Activated CD8-positive, alpha-beta memory T cell treated with anti-CD3 and anti-CD28 coated beads for 24 hours (primary cell): ENCODE data around the gene SH3PXD2A.

ENCODE experiments used
- DNase-seq: peaks from one replicate; pipeline ENCODE4 v3.0.0-alpha.2; 2020

The SH3PXD2A gene

DNA sequence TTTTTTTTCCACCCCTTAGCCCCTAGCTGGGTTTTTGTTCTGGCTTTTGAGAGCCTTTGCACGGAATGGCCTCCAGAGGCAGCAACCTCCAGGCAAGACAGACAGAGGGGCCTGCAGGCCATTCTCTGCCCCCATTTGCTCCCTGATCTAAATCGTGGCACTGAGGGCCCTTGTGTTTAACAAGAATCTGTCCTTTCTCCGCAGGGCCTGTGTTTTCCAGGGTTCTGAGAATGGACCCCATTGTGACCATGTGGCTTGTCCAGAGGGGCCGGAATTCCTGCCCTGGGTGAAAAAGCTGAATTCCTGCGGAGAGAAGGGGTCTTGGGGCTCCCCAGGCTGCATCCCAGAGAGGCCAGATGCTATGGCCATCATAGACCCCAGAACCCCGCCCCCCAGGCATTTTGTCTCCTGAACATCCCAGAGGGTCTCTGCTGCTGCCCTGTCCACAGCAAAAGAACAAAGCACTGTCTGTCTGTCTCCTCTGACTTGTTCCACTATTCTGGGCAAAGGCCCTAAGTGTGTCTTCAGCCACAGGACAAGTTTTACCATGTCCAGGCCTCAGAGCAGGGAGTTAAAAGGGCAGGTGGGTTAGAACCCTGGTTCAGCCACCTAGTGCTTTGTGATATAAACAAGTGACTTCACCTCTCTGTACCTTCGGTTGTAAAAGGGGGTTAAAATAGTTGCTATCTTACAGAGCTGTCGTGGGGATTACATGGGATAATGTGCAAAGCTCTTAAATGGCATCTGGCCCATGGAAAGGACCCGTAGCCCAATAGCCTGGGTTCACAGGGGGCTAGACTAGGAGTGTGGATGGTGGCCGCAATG lies 155.6 kb downstream of the SH3PXD2A start:
- DNase-seq = no peak

DNA sequence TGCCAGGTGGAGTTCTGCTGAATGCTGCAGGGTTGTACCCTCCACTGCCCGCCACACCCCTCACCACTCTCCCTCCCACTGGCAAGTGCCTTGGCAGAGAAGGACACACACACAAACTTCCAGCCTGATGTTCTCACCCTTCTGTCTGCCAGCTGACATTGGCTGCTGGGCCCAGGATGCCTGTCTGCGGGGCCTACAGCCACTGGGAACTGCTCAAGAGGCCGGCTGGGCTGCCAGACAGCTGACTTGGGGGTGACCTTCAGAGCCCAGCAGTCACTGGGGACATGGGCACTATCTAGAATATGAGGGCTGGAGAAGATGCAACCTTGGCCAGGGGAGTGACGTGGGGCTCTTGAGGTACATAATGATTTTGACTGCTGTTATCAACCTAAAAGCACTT lies 157.1 kb downstream of the SH3PXD2A start:
- no peak for DNase-seq

DNA sequence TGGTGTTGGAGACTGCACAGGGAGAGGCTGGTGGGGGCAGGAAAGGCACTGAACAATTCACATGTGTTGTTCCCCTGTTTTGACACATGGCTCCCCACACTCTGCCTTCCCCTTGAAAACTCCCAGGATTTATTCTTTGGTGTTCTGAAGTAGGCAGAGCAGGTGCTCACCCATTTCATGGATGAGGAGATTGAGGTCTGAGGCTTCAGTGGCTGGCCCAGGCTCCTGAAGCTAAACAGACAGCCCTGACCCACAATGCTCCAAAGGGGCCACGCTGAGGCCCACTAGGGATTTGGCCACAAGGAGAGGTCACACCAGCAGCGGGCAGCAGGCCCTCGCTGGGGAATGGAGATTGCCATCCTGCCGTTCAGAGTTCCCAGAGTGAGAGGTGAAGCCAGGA lies 157.6 kb downstream of the SH3PXD2A start:
- no peak for DNase-seq

DNA sequence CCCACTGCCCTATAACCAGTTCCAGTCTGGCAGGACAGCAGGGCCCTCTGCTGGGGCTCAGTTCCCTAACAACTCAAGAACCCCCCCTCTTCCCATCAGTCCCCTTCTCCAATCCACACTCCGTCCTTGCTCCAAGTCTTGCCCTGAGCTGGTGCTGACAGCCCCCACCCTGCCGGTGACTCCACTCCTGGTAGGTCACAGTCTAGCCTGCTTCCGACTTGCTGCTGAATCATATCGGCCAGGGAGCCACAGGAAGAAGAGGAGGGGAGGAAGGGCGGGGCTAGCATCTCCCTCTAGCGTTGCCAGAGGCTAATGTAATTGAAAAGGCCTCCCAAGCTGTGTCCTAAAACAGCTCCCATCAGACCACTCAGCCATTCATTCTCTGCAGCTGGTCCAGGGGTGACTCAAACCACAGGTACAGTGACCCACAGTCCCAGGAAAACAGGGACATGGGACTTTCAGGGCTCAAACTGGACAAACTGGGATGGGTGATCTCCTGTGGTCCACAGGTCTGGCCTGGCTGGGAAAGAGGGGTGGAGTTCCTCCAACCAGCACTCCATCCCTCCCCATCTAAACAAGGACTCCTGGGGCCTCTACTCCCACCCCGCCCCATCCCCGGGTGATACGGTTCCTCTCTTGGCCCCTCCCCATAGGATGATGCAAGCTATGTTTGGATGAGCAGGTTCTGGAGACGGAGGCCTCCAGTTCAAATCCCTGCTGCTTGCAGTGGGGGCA lies 158.8 kb downstream of the SH3PXD2A start:
- DNase-seq = peak; percentile 82

DNA sequence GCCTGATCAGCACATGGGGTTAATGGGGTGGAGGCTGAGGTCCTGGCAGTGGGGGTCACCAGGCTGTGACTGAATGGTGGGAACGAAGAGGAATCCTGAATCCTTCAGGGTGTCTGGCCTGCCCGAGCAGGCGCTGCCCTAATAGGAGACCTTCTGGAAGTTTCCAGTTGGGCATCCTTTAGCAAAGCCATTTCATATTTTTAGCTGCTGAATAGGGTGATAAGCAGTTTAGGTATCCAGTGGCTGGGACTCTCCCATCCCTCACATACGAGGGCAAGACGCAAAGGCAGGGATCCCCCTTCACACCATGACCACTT lies 159.3 kb downstream of the SH3PXD2A start:
- DNase-seq = no peak

DNA sequence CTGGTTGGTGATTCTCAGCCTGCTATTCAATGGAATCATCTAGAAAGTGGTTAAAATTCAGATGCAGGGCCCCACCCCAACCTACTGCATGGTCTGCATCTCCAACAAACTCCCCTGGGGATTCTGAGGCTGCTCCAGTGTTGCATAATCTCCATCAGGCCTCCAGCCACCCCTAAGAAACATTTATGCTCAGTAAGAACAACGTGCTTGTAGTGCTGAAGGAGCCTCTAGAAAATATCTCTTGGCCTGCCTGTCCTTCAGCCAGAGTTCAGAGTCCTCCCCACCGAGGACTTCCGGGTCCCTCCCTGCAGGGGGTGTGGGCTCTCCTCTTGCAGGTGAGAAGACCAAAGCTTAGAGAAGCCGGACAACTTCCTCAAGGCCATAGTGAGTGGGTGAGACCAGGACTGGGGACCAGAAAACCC lies 159.8 kb downstream of the SH3PXD2A start:
- DNase-seq = no peak

DNA sequence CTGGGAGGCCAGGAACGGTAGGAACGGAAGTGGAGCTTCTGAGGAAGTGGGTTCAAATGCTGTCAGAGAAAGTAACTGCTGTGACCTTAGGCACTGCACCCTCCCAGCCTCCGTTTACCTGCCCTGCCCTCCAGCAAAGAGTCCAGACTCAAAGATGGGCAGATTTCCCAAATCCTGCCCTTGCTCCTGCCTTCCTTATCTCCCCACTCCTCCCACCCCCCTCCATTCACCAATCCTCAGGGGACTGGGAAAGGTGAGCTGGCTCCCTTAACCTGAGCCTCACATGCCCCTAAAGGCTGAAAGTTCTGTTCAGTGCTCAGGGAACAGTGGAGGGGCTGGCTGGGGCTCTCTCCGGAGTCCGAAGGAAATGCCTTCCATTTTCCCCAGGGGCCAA lies 161.6 kb downstream of the SH3PXD2A start:
- DNase-seq = no peak

DNA sequence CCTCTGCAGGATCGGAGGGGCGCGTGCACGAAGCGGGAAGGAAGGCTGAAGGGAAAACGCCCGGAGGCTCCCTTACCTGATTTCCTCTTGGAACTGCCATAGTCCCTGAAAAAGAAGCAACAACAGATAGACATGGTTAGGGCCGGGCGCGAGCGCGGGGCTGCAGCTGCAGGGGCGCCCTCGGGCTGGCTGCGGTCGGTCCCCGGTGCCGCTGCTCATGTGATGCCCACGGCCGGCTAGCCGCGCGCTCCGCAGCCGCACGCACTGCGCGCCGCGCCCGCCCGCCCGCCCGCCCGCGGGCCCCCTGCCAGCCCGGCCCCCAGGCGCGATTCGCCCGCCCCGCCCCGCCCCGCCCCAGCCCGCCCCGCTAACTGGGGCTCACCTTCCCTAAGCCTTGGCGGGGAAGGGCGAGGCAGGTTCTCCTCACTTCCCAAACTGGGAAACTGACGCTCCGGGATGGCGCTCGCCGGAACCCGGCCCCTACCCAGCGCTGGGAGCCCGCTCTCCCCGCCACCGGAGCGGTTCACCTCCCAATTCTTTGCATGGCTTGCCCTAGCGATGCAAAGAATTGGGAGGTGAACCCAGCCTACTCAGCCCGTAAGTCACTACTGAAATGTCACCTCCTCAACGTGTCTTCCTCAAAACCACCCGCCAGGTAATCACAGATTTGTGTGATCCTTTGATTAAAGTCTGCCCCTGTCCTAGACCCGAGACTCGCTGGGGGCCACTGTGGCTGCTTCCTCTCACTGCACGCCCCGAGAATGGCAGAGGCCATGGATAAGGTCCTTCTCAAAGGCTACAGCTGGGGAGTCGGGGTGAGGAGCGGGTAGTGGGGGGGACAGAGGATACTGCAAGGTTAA lies 162.2 kb downstream of the SH3PXD2A start:
- DNase-seq = peak; percentile 75

DNA sequence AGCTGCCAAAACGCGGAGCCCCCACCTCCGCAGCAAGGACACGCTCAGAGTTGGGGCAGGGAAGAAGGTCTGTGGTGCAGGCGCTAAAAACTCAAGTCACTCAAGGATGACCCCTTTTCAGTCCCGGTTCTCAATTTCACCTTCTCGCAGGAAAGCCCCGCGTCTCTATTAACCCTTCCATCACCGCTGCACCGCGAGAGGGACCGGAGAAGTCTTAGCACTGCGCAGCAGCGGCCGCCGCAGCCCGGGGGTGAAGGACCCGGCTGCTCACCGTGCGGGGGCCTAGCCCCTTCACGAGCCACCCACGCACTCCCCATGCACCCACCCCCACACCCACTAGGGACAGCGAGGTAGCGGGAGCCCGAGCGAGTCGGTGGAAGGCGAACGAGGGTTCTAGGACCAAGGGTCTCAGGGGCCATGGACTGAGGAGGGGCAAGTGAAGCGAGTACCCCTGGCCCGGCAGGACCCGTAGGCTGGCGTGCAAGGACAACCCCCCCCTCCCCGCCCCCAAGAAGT lies 162.9 kb downstream of the SH3PXD2A start:
- DNase-seq = peak; percentile 74

DNA sequence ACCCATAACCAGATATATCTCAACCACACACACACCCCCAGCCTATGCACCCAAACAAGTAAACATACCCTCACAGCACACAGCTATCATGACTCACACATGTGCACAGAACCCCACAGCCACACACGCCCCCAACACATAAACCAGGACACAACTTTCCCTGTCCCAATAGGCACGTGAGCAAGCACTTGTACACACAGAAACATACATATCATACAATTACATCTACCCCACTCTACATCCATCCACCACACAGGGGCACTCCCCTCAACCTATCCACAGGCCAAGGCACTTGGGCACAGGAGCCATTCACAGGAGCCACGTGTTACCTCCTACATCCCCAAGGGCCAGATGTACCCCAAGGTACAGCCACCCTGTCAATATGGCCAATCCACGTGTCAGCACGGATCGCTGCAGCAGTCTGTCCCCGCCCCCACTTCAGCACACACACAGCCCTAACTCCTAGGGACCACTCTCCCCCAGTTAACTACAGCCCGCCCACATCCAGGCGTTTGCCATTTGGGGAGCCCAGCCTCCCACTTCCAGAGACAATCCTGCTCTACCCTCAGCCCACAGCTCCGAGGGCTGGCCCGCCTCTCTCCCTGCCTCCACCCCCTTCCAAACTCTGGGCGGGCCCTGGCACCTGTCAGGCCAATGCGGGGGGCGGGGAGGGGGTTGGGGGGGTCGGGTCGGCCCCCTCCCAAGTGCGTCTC lies 163.5 kb downstream of the SH3PXD2A start:
- no peak for DNase-seq

DNA sequence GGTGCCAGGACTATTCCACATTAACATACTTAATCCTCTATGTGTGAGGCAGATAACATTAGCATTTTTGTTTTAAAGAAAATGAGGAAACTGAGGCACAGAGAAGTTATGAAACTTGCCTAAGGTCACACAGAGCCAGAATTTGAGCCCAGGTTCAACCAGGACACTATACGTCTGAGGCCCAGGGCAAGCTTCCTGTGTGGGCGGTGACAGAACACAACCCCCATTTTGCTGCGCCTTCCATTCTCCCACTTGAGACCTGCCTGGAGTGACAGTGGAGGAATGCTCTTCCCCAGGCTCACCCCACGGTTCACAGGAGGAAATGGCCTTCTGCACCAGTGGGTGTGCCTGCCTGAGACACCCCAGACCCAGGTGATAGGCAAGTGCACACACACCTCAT lies 164.1 kb downstream of the SH3PXD2A start:
- no peak for DNase-seq

DNA sequence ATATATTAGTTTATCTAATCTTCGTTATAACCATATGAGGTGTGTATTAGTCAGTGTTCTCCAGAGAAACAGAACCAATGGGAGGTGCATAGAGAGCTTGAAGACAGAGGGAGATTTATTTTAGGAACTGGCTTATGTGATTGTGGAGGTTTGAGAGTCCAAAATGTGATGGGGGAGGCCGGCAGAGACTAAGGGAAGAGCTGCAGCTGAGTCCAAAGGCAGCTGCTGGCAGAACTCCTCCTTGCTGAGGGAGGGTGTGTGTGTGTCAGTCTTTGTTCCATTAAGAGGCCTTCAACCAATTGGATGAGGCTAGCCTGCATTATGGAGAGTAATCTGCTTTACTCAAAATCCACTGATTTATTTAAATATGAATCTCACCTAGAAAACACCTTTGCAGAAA lies 165.1 kb downstream of the SH3PXD2A start:
- DNase-seq = no peak

DNA sequence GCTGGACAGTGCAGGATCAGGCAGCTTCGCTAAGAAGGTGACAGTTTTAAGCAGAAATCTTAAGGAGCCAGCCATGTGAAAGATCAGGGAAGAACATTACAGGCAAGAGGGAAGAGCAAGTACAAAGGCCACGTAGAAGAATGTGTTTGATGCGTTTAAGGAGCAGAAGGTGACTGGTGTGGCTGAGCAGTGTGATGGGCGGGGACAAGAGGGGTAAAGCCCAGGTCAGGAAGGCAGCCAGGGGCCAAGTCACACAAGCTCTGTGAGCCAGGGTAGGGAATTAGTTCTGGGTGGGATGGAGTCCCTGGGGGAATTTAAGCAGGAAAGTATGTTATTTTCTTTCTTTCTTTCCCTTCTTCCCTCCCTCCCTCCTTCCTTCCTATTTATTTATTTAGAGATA lies 166.9 kb downstream of the SH3PXD2A start:
- no peak for DNase-seq

DNA sequence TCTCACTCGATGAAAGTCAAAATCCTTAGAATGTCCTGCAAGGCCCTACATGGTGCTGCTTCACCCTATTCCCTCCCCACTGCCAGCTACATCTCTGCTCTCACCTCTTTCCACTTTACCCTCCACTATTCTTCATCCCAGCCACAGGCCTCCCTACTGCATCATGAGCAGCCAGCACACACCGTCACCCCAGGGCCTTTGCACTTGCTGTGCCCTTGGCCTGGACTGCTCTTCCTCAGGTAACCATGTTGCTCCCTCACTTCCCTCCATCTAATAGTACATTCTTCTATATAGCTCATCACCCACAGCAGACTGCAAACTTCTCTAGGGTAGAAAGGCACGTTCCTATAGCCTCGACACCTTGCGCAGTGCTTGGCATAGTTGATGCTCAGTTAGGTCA lies 167.7 kb downstream of the SH3PXD2A start:
- no peak for DNase-seq

DNA sequence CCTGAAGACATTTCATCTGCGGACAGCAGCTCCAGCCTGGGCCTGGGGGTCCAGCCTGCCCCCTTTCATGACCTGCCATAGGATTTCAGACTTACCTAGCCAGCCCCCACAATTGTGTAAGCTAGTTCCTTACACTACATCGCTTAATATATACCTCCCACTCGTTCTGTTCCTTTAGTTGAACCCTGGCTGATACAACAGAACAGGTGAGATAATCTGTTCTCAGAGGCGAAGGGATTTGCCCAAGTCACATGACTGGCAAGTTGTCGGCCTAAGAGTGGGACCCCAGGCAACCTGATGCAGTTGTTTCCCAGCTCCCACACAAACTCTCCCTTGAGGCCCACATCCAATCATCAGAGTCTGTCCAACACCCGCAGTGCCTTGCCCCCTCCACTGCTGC lies 168.2 kb downstream of the SH3PXD2A start:
- DNase-seq = no peak

DNA sequence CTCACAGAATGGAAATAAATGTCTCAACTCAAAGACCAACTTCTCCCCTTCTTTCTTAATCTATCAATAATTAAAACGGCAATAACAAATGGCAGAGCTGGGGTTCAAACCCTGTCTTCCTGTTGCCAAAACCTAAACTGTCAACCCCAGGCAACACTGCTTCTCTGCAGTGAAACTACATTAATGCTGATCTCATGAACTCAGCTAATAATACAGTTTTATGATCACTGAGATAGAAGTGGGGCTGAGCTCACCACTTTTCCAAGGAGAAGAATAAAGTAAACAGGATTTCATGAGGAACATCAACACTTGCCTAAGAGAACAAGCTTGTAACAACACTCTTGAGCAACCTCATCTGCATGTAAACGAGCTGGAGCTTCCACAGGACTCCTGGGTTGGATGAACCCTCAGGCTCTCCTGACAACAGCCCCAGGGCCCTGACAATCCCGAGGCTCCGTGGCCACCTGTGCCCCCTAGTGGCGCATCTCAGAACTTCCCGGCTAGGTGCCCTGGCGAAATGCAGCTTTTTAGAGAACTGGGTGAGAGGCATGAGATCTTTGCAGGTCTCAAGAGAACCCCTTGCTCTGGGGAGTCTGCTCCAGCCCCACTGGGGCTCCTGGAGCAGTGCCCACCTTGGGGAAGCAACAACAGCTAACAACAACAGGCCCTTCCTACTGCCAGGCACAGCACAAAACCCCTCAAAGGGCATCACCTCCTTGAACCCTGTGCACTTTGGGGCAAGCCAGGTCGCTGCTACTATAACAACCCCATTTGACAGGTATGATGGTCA lies 169.3 kb downstream of the SH3PXD2A start:
- peak; percentile 92 for DNase-seq

DNA sequence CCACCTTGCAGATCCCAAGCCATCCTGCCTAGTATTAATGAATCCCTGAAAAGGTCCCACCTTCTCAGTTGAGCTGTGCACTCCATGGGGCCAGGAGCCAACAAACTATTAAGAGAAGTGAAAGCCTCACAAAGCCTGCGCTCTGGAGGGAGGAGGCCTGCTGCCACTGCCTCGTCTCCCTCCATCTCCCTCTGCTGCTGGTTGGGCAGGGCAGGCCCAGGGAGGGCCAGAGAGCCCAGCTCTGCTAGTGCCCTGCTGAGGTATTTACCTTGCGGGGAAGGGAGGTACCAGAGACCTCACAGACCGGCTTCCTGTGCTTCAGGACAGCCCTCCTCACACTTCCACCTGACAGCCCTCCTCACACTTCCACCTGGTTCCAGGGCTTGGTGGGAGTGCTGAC lies 171.5 kb downstream of the SH3PXD2A start:
- DNase-seq = no peak

DNA sequence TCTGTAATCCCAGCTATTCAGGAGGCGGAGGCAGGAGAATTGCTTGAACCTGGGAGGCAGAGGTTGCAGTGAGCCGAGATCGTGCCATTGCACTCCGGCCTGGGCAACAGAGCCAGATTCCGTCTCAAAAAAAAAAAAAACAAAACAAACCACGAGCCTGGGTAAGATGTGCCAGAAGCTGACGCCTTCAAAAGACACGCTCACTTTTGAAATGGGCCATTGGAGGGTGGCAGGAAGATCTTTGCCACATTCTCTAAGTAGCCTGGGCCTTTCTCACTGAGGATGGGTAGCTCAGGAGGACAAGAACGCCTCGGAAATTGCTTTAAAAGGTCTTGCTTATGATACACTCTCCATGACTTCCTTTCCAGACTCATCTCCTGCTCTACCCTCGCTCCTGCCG lies 172.7 kb downstream of the SH3PXD2A start:
- no peak for DNase-seq

DNA sequence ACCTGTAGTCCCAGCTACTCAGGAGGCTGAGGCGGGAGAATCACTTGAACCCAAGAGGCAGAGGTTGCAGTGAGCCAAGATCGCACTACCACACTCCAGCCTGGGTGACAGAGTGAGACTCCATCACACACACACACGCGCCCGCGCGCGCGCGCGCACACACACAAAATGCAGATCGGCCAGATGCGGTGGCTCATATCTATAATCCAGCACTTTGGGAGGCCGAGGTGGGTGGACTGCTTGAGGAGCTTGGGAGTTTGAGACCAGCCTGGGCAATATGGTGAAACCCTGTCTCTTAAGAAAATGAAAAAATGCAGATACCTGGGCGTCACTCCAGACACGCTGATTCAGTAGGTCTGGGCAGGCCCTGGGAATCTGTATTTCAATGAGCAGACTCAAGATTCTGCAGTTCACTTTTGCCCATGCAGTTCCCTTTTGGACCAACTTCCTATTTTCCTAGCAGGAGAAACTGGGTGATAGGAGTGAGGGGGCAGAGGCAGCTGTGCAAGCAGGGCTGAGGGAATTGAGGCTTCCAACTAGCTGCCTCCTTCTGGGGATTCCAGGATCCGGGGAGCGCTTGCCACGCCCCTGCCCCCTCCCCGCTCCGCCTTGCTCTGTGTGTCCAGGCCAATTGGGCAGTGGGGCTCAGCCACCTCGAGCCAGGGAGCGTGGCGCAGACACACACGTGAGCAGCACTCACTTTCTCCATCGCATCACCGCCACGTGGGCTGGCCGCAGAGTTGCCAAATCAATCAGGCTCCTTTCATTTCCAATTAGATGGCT lies 173.6 kb downstream of the SH3PXD2A start:
- DNase-seq = no peak

DNA sequence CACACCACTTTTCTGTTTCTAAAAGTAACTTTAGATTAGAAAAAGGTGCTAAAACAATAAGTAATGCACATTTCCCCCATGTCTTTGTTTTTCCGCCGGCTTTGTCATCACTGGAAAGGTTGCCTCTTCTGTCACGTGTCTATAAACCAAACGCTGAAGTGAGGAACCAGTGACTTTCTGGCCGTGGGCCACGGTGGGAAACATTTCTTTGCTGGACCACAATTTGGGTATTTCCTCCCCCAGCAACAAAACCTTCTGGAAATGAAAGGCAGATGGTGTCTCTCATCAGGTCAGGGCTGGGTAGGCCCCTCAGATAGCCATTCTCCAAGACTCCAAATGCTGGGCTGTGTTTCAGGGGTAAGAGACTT lies 174.5 kb downstream of the SH3PXD2A start:
- no peak for DNase-seq
